Vein endothelial cell (primary cell): ENCODE measurements around the gene KLB. TPM values are rescaled to one million over a fixed set of nuclear protein-coding genes. Genes with fewer than 3 reads are reported as not detected.

Source experiments
- small RNA-seq: library from RNA; depleted of rRNA; stranded (forward); fragments of <200 nt; gene quantifications from one replicate; pipeline ENCODE3, GENCODE V24; 2012
- total RNA-seq: library from RNA; depleted of rRNA; stranded (reverse); fragments of >200 nt; gene quantifications from 2 replicates; pipeline ENCODE4 v1.2.3, GENCODE V29; 2012

KLB gene
- total RNA-seq = under 0.01 TPM in 1 of 2 replicates, not detected in the other

DNA sequence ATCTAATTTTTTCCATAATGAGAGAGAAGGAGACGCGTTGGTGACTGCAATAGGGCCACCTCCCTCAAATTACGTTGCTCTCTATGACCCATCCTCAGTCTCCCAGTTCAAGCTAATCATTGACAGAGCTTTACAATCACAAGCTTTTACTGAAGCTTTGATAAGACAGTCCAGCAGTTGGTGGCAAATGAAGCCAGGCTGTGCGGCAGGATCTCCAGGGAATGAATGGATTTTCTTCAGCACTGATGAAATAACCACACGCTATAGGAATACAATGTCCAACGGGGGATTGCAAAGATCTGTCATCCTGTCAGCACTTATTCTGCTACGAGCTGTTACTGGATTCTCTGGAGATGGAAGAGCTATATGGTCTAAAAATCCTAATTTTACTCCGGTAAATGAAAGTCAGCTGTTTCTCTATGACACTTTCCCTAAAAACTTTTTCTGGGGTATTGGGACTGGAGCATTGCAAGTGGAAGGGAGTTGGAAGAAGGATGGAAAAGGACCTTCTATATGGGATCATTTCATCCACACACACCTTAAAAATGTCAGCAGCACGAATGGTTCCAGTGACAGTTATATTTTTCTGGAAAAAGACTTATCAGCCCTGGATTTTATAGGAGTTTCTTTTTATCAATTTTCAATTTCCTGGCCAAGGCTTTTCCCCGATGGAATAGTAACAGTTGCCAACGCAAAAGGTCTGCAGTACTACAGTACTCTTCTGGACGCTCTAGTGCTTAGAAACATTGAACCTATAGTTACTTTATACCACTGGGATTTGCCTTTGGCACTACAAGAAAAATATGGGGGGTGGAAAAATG, at the start of gene KLB:
TSS of gene KLB (plus strand) at position 168 of the 821 bp plus-strand sequence. CDS start at position 188, 20 bp downstream.

DNA sequence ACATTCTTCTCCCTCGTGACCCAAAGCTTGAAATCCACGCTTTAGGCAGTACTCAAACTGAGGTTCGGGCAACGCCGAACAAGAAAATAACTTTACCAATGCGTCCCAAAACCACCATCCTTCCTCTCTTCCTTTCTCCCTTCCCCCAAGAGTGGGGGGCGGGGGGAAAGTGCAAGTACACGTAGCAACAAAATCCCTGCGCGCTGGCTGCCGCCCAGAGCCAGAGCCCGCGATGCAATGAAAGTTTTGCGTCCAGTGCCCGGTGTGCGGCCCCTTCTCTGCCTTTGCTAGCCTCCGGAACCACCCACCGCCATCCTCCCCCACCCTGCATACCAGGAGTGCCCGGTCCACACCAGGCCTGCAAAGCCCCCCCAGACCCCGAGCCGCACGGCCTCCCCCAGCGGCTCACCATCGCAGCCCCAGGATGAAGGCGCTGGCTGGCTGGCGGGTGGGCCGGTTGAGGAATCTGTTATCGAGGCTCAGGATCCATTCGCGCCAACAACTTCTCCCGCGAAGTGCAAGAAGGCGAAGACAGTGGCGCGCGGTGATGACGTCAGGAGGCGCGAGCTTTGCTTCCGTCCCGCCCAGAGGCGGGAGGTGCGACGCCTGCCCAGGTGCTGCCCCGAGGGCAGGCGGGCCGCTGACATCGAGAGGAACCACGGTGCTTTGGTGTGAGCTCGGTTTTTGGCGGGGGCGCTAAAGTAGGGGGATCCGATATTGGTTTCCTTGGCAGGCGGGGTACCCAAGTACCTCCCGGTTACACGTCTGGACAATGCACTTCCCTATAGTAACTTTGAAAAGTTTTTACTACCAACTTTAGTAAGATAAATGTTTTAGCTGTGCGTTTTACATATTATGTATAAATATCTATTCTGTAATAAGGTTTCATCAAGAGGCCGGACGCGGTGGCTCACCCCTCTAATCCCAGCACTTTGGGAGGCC, 40.6 kb upstream of the KLB start, which contains the start of gene RFC1:
TSS of gene RFC1 (minus strand) at position 533 of the 942 bp plus-strand sequence. CDS start at position 412, 121 bp downstream.

DNA sequence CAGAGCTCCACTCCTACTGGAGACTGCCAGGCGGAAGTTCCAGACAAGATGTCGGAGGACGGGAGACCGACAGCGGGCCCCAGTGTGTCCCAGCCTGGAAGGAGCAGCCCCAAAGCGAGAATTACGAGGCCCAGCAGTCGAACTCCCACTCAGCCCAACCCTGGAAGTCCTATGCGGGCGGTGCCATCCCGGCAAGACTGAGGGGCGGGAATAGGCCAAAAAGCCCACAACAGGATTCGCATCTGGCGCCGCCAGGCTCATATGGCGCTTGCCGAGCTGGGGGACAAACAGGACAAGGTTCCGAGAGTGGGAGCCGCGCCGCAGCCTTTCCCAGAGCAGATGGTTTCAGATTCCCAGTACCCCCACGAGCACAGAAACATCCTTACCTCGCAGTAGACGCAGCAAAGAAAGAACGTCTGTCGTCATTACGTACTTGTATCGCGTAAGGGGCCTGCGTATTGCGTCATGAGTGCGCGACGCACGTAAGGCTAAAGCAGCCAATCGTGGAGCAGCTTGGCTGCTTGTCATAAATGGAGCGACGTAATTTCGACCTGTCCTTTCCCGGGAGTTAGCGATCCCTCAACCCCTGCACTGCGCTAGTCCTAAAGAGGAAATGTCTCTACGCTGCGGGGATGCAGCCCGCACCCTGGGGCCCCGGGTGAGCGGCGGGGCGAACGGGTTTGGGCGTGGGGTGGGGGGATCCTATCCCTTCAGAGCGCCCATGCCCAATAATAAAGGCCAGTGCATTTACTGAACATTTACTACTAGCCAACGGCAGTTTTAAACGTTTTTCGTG, 52.0 kb downstream of the KLB start, which contains the start of the genes LIAS and RPL9:
TSS of gene LIAS (plus strand) at position 552 of the 796 bp plus-strand sequence. CDS start at position 614, 62 bp downstream.
TSS of gene RPL9 (minus strand) at position 418 of the 796 bp plus-strand sequence. CDS start 483 bp downstream, outside the sequence.

Small RNA genes within 50 kb of the gene (small RNA-seq; reads per million reads assigned to genes)
- not detected for gene MIR5591
- not detected for gene RF00019
- gene RNU6-887P = not detected

Other genes with a start within 250 kb of the KLB start
- gene WDR19, start 224.4 kb upstream of the KLB start, total RNA-seq = 12.8 and 16.0 TPM in 2 replicates
- gene RFC1, start 40.6 kb upstream of the KLB start, total RNA-seq = 43.8 and 49.6 TPM in 2 replicates
- gene RPL9, start 52.0 kb downstream of the KLB start, total RNA-seq = 2,053 and 3,012 TPM in 2 replicates
- 7.2 and 8.9 TPM in 2 replicates for gene LIAS, start 52.1 kb downstream of the KLB start, total RNA-seq
- gene UGDH, start 120.5 kb downstream of the KLB start, total RNA-seq = 53.9 and 62.6 TPM in 2 replicates
- gene SMIM14, start 231.9 kb downstream of the KLB start, total RNA-seq = 14.3 and 17.3 TPM in 2 replicates